Right renal cortex interstitium (tissue), 3 donors: Measurements from ENCODE around the gene TSC22D1. TPM values are rescaled to one million over a fixed set of nuclear protein-coding genes. Genes with fewer than 3 reads are reported as not detected.

Experiments
- DNase-seq, 3 donors: peaks; one replicate each; pipeline ENCODE4 v3.0.0-alpha.2; 2013; ENCODE audit warnings: low read depth in 3 of 3, low spot score in 2 of 3
- polyA plus RNA-seq, 3 donors: library from polyadenylated mRNA; unstranded; fragments of 120-200 nt; gene quantifications; one replicate each; pipeline ENCODE4 v1.2.1, GENCODE V29; 2013; ENCODE audit not compliant: insufficient read length in 3 of 3

TSC22D1 gene
- polyA plus RNA-seq, 3 donors: 239 to 257 (median 248) TPM

- no peak for DNase-seq
Measured at GRCh38 chr13:44508562-44509077, 67.5 kb downstream of the TSC22D1 start.

- DNase-seq: no peak
Measured at GRCh38 chr13:44507639-44508038, 68.5 kb downstream of the TSC22D1 start.

DNA sequence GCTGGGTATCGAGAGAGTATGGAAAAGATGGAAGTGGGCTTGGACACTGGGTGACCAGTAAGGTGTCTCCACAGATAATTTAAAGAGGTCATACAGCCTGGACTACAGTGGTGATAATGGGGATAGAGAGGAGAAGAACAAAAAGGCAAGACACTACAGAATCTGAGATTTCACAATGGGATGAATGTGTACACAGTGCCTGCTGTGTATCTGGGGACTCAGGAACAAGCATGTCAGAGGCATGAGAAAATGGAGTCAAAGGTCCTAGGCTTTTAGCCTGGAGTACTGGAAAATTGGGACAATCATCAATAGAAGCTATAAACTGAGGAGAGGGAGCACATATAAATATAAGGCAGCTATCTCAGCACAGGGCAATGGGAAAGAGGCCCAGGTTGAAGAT lies 69.4 kb downstream of the TSC22D1 start:
- DNase-seq: no peak

- no peak for DNase-seq
Measured at GRCh38 chr13:44506251-44506650, 69.9 kb downstream of the TSC22D1 start.

DNA sequence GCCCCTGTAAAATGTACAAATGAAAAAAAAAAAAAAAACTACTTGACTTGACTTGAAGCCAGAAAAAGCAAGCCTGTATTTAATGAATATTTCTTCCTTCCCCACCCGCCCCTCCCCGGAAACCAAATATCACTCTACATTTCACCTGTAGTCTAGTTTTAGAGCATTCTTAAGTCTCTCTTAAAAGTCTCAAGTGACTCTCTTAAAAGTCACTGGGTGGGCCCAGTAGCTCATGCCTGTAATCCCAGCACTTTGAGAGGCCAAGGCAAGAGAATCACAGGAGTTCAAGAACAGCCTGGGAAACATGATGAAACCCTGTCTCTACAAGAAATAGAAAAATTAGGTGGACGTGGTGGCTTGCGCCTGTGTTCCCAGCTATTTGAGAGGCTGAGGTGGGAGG lies 72.0 kb downstream of the TSC22D1 start:
- no peak for DNase-seq

- no peak for DNase-seq
Measured at GRCh38 chr13:44498969-44499368, 77.2 kb downstream of the TSC22D1 start.

DNA sequence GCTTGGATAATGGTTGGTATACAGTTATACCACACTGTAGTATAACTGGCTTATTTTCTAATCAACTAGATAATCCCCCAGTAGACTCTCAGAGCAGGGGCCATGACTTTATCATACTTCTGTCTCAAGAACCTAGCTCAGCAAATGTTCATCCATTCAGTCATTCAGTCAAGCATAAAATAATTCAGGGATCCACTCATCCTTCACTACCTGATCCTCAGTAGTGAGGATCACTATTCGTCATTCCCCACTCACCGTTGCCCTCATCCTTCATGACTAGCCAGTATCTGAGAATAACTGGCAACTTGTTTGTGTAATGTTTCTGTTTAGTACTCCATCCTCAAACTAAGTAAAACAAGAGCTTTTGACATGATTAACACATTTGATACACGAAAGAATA lies 77.6 kb downstream of the TSC22D1 start:
- no peak for DNase-seq

DNA sequence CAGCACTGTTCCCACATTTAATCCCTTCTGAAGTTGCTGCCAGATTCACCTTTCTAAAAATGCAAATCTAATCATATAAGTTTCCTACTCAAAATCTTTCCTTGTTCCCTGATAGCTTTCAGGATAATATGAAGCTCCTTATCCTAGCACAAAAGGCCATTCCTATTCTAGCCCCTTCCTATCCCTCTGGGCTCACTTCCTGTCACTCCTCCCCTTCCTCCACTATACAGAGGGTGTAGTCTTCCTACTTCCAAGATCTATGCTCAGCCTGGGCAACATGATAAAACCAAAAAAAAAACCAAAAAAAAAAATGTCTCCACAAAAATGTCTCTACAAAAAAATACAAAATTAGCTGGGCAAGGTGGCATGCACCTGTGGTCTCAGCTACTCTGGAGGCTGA lies 78.3 kb downstream of the TSC22D1 start:
- DNase-seq: no peak

DNA sequence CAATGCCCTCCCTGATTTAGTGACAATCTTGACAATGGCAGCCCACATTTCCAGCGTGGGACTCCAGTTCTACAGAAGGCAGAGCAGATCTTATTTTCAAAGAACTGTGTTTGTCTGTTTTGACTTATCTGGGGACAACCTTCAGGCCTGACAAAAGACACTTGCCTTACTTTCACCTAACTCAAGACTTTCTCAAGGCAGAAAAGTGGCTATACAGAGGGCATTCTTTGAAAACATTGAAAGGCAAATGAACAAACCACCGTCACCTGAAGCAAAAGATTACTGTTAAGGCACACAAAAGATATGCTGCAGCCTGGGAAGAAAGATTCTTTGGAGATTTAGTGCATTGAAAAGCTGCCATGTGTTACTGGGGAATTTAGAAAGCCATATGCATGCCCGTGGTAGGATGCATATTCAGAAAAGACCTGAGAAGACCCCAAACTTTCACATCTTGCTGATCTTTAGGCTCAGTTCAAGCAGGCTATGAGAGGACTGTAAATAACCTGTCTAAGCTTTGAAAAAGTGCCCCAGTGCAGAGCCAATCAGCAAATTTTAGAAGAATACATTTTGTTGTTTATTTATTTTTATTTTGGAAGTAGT lies 82.8 kb downstream of the TSC22D1 start:
- no peak for DNase-seq

DNA sequence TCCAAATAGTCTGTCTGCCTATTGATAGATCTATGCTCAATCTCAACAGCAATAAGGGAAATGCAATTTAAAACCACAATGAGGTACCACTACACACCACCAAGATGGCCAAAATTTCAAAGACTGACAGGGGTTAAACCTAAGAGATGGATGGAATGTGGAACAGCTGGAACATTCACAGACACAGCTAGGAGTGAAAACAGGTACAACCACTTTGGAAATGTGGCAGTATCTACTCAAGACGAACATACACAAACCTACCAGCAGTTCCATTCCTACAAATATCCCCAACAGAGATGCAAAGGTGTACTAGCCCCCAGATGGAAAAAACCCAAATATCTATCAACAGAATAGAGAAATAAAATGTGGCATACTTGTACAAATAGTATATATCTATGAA lies 86.4 kb downstream of the TSC22D1 start:
- DNase-seq: no peak

DNA sequence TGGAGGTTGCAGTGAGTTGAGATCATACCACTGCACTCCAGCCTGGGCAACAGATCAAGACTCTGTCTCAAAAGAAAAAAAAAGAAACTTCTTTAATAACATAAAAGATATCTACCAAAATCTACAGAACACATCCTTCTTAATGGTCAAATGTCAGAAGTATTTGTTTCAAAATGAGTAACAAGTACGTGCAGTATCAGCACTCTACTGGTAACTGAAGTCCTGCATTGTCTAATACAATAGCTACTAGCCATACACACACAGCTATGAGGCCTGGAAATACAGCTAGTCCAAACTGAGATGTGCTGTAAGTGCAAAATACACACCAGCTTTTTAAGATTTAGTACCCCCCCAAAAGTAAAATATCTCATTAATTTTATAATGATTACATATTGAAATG lies 88.1 kb downstream of the TSC22D1 start:
- DNase-seq: no peak

- no peak for DNase-seq
Measured at GRCh38 chr13:44484562-44485138, 91.5 kb downstream of the TSC22D1 start.

DNA sequence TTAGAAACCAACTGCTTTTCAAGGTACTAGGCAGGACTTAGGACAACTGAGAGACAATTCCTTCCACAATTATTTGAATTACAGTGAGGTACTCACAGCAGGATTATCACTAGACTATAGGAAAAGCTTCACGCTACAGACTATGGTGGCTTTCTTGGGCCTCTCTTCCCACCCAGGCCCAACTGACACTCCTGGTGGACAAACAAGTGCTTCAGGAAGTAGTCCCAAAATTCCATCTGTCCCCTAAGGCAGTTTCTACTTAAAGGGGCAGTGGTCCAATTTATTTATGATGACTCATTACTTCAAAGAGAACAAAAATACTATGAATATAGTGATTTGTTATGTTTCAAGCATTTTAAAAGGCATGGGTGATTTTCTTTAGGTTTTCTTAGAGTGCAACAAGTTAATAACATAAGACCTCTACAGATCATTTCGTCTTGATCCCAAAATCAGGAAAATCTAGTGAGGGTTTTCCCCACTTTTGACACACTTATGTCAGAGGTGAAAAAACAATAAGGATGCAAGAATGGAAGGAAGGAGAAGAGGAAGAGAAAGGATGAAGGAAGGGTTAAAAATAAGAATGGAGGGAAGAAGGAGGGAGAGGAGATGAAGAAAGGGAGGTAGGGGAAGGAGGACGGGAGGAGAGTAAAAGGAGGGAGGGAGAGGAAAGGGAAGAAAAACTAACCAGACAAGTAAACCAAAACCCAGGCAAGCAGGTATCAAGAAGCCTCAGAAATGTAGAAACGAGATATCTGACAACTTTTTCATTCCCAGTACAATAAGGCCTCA lies 101.8 kb downstream of the TSC22D1 start:
- no peak for DNase-seq

DNA sequence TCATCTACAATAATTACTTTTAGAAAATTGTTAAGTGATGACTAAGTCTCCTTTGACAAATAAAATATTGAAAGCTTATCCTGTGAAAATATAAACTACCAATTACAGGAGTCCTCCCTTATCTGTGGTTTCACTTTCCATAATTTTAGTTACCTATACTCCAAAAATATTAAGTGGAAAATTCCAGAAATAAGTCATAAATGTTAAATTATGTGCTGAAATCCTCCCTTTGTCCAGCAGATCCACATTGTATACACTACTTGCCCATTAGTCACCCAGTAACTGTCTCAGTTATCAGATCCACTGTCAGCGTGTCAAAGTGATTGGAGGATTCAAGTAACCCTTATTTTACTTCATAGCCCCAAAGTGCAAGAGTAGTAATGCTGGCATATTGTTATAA lies 104.4 kb downstream of the TSC22D1 start:
- no peak for DNase-seq

DNA sequence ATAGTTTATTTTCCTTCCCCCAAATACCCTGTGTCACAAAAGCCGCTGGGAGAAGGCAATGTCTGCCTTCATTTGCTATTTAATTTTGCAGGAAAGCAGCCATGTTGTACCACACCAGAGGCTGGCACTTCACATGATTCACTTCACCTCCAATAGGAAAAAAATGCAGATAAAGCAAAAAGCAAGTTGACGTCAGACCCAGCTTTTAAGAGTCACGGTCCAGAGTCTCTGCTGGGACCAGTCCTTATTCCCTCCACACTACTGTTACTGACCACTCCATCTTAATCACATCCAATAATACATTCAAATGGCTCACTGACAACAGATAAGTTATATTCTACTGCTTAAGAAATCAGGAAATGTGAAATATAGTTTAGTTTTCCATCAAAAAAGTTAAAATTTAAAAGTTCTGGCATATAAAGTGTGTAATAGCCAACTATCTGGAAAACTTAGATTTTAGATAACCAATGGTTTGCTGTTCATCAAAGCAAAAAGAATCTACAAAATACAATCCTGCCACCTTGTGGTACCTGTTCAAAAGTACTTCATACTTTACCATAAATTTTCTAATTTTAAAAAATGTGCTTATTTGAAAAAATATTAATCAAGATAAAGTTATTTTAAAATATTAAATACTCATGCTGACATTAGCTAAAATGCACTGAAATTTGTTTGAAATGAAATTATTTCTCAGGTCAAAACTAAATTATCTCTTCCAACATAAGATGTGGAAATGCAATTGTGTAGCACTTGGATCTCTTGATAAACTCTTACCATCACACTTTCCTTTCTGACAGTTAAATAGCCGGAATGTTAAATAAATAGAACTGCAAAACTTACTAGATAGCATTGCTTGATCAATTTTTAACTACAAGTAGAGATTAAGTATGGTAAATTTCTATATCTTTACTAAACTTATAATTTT lies 105.2 kb downstream of the TSC22D1 start:
- peak; percentile 31 to 49 (median 44) for DNase-seq

DNA sequence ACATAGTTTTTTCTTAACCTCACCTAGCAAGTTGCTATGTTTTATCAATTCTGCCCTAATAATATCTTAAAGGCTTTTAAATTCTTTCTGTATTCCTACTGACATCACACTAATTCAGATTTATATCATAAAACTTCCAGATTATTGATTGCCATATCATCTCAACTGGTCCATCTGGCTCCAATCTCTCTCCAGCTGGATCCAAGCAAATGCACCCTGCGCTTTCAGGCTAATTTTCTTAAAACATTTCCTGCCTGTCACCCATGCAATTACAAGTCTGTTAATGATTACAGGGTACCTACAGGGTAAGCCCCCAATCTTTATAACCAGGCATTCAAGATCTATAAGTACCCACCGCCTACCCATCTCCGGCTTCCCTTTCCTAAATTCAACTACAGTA lies 107.3 kb downstream of the TSC22D1 start:
- no peak for DNase-seq

DNA sequence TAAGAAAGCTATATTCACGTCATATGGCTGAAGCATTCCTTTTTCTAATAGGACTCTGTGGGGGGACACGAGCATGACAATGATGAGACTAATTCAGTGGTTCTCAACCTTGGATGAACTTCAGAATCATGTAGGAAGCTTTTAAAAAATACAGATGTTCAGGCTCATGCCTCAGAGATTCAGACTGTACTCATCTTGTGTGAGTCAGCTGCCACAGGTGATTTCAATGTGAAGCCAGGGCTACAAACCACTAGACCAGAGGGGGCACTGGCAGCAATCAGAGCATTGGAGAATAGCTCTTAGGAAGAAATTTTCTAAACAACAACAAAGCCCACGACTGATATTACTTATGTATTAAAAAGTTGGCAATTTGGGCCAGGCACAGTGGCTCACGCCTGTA lies 110.8 kb downstream of the TSC22D1 start:
- no peak for DNase-seq

DNA sequence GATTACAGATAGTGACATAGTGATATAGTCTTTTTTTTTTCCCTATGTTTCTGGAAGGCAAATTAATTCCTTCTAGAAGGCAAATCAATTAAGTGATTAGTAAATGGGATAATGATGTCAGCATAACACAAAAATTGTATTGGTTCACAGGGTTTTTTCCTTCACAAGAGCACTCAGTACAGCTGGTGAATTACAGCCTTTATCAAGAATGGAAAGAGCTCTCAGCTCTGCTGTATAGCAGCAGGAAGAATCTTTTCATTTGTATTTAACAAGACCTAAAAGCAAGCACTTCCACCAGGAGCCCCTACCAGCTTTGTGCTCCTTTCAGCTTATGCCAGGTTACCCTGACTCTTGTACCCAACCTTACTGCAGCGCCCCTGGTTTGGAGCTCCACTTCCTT lies 111.7 kb downstream of the TSC22D1 start:
- DNase-seq: no peak

- no peak for DNase-seq
Measured at GRCh38 chr13:44463759-44464158, 112.4 kb downstream of the TSC22D1 start.

- DNase-seq: no peak
Measured at GRCh38 chr13:44459674-44460073, 116.5 kb downstream of the TSC22D1 start.
